Activated CD4-positive, CD25-positive, alpha-beta regulatory T cell treated with anti-CD3 and anti-CD28 coated beads, Interleukin-2, amount 50 U/mL, for 72 hours (primary cell): ENCODE results near the gene METTL21C.

Experiments
- DNase-seq: peaks from one replicate; pipeline ENCODE4 v3.0.0; 2021

Gene METTL21C

DNA sequence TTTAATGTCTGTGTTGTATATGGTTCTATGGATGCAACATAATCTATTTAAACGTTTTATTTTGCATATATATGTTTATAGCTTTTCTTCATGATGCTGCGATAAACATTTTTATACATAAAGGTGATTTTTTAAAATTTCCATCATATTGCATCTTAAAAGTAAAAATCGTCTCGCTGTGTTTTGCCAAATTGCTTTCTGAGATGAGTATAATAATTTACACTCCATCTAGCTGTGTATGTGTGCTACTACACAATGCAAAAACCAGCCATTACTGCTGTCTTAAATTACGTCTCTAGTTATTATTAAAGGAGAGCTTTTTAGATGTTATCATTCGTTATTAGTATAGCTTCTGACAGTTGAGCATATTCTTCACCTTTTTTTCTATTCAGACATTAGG is 37.2 kb downstream of the METTL21C start:
- DNase-seq, result no peak

DNA sequence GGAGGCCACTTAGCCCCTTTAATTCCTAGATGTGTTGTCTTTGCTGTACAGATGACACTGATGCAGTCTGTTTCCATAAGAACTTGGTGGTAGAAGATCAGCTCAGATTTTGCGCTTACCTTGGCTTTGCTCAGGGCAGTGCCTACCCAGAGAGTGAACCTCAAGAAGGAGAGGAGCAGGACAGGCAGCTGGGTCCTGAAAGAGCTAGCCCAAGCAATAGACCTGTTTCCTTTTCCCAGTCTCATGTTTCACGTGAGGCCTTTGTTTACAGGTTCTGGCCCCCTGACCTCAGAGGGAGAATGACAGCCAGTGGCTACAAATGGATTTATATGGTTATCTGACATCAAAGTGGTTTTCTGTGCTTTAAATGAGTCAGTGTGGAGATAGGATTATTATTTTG is 40.1 kb downstream of the METTL21C start:
- DNase-seq, result no peak

DNA sequence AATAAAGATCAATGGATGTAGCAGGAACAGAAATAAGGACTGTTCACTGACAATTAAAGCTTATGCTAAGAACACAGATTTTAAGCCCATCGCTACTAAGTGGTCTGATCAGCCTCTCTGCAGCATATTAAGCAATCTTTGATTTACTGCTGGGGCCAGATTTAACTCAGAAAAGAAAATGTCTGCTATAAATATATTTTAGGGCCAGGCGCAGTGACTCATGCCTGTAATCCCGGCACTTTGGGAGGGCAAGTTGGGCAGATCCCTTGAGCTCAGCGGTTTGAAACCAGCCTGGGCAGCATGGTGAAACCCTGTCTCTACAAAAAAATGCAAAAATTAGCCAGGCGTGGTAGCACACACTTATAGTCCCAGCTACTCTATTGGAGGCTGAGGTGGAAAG is 43.0 kb downstream of the METTL21C start:
- DNase-seq, result no peak

DNA sequence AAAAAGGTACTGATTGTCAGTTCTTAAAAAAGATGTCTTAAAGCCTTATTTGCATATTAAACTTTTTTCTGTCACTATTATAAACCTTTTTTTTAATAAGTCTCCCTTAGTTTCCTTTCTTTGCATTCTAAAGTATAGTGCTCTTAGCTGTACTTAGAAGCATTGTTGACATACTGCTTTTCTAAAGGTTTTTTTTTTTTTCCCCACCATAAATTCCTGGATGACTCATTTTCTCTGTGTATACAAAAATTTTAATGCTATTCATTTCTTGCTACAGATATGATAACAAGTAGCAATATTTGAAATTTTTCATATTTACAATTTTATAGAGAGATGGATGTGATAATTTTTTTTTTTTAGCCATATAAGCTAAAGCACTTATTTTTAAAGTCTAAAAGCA is 43.5 kb downstream of the METTL21C start:
- DNase-seq, result no peak

DNA sequence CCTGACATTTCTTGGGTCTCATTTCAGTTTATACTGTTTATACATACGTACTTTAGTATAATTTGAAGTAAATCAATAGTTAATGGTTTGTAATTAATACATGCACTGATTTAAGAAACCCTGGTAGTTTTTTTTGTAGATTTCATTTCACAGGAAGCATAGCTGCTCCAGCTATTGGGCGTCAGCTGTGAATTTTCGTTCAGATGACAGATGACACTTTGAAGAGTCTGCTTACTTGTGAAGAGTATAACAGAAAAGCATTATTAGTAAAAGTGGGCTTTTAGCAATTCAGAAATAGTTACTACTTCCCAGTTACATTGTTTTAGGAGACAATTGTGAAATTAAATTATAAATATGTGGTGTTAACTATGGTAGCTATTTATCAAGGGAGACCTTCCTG is 44.4 kb downstream of the METTL21C start:
- DNase-seq, result no peak

DNA sequence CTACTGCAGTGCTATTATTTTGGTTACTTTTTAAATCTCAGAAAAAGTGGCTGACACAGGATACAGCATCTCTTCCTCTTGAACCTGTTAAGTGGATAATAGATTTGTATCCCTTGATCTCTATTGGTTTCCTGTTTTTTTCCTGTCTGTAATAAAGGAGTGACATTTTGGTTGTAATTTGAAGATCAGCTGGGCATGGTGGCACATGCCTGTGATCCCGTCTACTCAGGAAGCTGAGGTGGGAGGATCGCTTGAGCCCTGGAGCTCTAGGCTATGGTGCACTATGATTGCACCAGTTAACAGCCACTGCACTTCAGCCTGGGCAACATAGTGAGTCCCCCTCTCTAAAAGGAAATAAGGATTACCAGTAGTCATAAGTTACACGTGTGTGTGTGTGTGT is 46.8 kb downstream of the METTL21C start:
- no peak for DNase-seq

DNA sequence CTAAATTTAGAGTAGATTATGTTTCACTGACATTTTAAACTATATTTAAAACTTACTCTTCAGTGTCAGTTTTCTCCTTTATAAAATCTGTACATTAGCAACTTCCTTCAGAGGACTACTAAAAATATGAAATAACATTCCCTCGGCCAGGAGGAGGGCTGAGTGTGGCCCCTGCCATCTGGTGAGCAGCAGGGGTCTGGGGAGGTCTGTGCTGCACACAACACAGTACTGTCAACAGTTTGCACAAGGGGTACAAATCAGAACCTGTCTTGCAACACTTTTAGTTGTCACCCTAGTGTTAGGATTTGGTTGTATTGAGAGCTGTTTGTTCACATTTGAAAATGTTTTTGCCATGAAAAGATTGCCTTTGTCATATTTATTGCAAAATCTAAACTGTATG is 49.1 kb downstream of the METTL21C start:
- no peak for DNase-seq

DNA sequence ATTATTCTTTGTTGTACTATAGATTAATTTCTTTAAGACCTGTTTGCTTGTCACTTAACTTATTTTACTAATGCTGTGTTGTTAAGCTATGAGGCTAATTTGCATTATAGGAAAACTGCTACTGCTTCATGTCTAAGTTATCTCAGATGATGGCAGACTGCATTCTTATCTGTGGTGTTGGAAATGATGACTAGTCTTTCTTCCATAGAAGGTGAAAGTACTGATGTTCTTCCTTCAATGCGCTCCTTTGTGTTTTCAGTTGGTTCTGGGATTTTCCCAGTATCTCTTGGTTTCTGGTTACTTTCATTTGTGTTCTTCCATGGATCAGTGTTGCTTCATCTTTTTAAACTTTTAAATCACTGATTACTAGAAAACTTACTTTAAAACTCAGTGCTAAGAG is 51.2 kb downstream of the METTL21C start:
- DNase-seq, result no peak

DNA sequence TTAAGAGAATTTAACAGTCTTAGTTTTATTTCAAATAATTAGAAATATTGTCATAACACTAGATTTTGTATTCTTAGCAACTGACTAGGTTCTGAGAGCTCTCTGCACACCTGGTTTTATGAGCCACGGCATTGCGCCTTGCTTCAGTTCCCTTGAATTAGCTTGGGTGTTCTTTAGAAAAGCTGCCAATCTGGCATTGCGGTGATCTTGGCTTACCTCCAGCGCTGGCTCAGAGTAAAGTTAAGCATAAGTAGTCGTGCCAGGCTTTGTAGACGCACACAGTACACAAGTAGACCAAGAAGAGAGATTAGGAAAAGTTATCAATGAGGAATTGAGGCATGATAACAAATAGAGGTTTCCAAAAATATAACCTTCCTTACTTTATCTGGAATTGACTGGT is 52.4 kb downstream of the METTL21C start:
- DNase-seq, result no peak

DNA sequence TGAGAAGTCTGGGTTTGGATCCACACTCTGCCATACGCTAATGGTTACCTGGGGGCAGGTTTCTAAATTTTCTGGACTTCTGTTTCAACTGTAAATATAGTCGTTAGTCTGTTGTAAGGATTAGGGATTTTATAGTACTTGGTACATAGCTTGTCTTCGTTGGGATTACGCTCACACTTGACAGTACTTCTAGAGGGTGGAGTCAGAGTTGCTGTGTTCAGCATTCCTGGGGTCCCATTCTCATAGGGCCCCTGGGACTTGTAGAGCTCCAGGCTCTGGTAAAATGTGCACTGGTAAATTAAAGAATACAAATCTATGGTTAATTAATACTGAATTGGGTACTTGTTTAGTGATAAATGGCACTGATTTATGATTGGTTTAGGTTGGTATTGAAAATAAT is 52.8 kb downstream of the METTL21C start:
- no peak for DNase-seq

DNA sequence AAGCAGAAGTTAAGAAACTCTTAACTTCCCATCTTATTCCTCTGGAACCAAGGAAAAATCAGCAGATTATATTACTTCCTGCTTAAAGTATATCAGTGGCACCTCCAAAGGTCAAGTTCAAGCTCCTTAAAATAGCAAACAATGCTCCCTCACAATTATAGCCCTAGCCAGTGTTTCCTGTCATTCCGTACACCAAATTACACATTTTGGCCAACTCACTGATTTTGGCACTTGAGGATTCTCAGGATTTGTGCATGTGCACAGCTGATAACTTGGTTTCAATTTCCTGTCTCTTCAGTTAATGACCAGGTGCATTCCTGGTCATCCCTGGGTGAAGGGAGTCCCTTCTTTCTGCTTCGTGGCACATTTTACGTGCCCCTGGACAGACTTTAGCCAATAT is 56.1 kb downstream of the METTL21C start:
- DNase-seq, result no peak
